ELR (cell line): Measurements from ENCODE around the gene ARL15.

ENCODE experiments used
- DNase-seq: peaks from one replicate; pipeline ENCODE4 v3.0.0-alpha.2; 2015; ENCODE audit warnings: low read depth

The ARL15 gene

DNA sequence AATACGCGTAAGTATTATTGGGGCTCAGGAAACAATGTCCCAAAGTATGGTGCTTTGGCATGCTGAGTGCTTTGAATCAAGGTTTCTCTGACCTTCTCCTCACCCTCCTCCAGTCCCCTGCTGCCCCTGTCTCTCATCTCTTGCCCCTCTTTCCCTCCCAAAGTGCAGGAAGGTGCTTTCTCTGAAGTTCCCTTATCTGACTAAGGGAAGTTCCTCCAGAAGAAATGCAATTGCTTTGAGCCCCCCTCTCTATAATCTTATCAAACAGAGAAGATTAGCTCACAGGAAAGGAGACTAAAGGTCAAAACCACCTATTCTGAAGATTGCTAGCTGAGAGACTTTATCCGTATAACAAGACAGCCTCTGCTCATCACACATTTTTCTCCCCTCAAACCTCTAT, 288.1 kb downstream of the ARL15 start:
- no peak for DNase-seq

DNA sequence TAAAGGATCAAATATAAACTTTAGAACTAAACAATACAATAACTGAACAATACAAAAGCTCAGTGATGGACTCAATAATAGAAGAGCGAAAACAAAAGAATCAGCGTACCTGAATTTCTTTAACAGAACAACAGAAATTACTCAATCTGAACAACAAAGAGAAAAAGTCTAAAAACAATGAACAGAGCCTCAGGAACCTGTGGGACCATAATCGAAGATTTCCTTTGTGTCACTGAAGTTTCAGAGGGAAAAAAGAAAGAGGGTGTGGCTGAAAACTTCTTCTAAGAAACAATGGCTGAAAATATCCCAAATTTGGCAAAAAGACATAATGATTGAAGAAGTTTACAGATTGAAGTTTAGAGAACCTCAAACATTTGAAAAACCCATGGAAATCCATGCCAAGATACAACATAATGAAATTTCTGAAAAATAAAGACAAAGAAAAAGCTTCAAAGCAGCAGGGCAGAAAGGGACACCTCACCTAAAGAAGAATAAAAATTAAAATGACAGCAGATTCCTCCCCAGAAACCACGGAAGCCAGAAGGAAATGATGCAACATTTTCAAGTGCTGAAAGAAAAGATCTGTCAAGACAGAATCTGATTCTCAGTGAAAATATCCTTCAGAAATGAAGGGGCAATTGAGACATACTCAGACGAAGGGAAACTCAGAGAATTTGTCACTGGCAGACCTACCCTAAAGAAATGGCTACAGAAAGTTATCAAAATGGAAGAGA, 288.8 kb downstream of the ARL15 start:
- peak; percentile 55 for DNase-seq

DNA sequence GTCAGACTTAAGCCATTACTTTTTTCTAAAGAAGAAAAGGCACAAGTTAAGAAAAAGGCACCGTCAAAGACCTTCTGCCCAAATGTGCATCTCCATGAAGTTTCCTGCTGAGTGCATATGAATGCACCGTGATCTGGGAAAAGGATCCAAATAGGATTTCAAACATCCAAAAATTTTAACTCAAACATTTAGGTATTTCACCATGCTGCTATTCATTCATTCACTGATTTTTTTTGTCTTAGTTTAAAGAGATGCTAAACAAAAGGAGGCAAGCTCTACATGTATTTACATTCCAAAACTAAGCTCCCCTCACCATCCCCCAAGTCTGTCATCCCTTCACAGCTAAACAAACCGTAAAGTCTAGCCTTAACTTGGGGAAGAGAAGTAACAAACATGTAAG, 291.9 kb downstream of the ARL15 start:
- DNase-seq, result no peak

DNA sequence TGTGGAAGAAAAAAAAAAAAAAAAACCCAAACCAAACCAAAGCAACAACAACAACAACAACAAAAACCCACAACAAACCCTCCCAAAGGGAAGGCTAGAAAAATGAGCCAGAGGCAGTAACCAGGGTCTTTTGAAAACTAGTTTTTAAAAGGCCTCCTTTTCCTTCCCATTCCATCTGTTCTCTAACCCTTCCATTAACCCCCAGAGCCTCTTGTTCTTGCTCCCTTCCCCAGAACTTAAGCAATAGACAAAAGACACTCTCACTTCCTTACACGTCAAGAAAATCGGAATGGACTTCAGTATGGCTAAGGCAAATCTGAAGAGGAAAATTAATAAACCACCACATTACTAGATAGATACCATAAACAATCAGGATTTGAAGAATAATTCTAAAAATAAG, 292.8 kb downstream of the ARL15 start:
- no peak for DNase-seq

DNA sequence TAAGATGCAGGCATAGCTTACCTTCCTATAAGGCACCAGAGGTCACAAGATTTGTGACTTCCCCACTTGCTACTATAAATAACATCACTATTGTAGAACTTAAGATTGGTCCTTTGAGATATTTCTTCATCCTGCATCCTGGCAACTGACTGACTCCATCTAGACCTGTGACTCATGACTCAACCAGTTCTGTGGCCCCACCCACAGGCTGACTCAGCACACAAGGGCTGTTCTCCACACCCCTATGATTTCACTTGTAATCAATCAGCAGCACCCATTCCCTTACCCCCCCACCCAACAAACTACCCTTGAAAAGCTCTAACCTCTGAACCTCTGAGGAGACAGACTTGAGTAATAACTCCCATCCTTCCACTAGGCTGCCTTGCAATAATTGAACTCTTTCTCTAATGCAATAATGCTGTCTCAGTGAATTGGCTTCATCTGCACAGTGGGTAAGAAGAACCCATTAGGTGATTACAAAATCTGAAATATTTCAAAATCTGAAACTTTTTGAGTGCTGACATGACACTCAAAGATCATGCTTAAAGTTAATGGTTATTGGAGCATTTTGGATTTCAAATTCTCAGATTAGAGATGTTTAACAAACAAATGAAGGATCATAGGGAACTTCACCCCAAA, 296.7 kb downstream of the ARL15 start:
- DNase-seq, result peak; percentile 90

DNA sequence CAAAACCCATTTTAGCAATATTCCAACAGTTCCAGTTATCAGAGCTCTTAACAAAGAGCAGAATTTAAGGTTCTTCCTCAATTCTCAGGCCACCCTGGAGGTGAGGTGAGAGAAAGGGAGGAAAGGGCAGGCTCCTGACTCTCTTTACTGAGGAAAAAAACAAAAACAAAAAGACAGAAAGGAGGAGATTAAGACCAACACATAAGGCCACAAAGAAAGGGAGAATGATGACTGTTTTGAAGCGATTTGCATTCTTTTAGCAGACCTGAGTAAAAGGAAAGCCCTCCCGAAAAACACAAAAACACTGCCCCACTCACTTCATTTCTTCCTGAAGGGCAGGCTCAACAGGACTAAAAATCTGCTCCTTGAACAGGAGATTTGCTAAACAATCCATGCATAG, 300.5 kb downstream of the ARL15 start:
- DNase-seq, result no peak

DNA sequence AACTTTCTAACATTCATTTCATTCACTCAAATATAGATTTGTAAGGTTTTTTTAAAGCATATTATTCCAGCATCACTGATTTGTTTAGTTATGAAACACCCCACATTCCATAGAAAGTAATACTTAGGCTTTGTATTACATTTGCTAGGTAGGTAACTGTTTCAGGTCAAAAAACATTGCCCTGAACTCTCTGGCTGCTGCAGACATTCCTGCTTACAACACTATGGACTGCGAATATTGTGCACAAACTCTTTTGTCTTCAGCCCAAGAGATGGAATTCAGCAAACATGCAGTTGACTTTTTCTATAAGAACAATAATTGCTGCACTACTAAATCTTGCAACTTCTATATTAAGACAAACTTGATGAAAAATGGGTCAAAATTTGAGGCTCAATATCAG, 301.0 kb downstream of the ARL15 start:
- no peak for DNase-seq

DNA sequence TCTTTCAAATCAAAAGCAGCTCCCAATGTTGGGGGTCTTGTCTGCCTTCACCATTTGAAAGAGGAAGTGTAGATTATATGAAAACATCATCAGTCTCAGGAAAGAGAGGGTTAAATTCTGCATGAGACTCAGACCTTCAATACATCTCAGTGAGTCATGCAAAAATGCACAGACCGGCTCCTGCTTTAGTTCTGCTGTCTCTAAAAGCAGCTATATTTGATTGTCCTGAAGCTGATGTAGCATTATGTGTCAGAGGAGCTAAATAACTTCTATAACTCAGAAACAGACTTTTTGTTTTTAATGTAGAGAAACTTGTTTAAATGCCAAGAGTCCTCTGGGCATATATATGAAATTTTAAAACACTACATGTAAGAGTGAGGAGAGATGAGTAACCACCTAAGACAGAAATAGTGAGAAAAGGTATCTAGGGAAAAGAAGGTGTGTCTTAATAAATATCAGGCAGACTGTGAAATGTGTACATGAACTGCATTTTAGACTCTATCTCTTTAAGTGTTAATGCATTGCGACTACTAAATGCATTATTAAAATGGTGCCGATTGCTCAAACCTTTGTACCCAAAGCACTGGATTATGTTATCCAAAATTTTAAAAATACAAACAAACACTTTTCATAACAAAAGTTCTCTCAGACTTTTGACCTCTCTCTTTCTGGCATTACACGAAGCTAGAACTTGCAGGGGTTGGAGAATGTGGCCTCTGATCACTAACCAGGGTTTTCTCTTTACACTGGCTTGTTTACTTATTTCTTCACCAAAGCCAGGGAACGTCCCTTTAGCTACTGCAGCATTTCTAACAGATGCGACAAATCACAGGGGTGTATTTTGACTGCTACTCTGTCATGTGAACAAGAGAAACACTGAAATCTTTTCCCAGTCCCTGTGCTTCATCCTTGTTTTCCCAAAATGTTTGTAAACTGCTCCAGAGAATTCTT, 302.3 kb downstream of the ARL15 start:
- DNase-seq, result peak; percentile 66

DNA sequence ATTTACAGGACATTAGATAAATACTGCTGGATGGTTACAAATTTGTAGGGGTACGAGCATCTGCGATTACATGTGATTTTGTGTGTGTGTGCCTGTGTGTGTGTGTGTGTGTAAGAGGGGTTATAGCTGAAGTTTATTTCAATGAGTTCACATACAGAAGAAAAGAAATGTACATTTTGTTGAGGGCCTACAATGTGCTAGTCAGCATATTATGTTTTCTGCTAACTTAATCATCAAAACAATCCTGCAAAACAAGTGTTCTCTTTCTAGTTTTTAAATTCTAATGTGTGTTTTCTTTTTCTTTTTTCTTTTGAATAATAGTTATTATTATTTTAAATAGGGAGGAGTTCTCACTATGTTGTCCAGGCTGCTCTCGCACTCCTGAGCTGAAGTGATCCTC, 305.7 kb downstream of the ARL15 start:
- no peak for DNase-seq

DNA sequence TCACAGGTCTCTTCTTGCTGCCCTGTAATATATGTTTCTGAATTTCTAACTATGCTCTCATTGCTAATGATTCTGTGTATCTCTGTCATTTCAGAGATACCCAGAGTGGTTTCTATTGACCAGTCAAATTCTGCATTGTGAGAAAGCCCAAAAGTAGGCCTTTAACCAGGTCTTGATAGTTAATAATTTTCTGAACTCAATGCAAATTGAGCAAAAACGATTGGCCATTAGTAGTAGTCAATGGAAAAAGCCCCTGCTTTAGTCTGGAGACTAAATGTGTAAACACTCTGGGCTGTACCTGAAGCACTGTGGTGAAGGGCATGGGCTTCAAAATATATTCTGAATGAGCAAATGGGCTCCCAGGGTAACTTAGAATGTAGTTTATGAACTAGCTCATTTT, 307.6 kb downstream of the ARL15 start:
- no peak for DNase-seq

DNA sequence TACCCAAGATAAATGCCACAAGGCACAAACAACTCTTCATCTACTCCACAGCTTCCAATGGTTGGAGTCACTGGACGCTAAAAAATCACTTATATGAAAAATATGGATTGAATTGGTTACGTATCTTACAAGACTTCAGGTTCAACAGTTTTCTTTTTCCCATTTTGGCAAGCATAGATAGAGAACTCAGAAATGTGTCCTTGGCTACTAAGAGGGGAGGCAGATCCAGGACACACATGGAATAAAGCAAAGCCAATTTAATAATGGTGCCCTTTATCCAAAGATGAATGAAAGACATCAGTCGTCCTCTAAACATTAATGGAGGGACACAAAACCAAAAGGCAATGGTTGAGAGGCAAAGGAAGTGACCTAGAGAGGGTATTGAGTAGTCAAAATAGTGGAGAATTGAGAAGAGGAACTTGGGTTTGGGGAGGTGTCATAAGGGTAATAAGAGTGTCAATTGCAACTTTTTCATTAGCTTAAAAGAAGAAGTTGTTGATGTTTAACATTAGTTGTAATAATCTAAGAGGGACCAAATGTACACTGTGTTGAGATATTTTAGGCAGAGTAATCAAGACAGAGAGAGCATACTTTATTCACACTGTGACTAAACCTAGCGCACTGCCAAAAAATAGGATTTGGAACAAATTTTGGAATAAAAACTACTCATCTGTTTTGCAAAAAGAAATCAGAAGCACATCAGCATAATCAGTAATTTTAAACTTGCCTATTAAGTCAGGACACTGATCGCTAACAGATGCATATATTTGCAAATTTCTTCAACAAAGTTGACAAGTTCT, 308.2 kb downstream of the ARL15 start:
- no peak for DNase-seq

DNA sequence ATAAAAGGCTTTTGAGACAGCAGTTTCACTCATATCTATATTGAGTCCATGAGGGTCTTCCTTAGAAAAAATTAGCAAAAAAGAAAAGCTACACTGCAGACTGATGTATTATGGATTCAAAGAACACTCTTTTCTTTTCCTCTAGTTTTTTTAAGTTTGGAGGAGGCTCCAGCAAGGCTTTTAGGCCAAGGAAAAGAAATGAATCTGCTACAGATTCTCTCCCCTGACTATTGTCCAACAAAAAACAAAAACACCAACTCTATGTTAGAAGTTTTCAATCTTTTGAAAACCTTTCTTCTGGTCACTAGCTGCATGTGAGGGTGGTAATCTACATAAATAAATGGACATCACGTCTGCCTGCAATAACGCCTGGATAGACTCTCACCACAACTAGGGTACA, 310.4 kb downstream of the ARL15 start:
- DNase-seq, result no peak

DNA sequence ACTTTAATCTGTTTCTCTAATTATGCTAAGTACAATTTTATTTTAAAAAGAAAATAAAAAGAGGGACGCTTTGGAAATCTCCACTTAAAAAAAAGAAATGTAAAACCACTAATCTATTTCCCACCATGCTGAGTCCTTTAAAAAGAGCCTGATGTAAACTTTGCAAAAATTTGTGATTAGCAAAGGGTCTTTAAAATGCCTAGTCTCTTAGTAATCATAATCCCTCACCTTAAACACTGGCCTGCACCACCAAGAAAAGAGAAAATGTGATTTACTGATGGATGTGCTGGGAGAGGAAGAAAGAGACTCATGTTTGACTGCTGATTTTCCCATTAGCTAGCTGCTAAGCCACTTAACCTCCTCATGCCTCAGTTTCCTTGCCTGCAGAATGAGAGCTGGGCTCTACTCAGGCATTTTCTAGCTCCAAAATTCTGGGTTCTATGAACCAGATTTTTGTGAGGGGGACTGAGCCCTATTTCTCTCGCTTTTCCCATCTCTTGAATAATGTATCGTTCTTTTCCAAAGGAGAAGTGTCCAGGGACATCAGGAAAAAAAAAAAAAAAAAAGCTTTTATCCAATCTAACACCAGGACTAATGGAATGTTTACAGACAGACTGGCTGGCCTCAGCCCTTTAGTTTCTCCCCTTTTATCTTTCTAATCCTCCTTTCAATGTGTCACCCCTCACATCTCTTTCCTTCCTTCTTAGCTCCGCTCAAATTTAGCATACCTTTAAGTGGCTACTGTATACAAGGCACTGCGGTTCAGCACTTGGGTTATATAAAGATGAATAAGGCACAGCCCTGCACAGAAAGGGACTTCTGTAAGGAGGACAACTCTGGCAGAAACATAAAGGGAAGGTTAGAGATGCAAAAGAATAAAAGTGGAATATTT, 312.4 kb downstream of the ARL15 start:
- DNase-seq, result no peak

DNA sequence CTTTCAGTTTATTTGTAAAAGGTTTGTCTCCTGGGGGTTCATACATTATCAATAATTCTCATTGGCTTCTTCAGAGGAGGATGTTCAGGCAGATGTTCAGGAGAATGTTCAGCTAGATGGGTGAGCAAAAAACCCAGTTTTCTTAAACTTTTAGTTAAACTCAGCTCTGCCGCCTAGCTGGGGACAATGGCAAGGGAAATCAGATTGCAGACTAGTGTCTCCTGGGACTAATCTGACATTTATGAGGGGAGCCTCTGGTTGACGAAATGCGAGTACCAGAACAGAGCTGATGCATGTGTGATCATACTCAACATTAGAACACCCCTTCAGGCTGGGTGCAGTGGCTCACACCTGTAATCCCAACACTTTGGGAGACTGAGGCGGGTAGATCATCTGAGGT, 314.4 kb downstream of the ARL15 start:
- no peak for DNase-seq

DNA sequence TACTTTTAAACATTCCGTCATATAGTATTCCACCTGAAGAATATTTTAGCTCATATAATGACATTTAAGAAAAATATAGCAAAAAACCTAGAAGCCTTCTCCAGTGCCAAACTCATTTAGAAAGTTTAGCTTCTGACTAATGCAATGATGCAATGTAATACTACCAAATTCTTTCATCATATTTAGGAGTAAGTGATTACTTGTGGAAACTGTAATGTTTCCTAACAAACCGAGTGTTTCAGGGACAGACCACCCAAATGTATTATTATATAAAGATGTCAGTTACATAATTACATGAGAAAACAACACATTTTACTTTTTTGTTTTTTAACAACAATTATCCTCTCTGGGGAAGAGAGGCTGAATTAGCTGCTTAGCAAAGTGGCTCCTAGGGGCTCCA, 316.2 kb downstream of the ARL15 start:
- peak; percentile 64 for DNase-seq

DNA sequence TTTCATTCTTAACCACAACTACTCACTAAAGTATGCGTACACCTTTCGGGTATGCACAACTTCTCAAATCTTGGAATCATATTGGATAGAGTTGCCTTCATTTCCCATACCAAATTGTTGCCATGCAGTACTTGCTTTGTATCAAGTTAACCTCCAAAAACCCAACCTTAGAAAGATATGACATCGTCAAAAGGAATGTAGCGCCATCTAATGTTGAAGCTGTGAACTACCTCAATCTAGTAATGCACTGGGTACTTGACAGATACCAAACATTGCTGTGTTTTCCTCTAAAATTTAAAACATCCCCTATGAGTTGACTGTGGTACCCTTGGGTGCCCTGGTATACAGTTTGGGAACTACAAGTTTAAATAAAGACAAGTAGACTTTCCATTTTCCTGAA, 318.4 kb downstream of the ARL15 start:
- DNase-seq, result peak; percentile 29

DNA sequence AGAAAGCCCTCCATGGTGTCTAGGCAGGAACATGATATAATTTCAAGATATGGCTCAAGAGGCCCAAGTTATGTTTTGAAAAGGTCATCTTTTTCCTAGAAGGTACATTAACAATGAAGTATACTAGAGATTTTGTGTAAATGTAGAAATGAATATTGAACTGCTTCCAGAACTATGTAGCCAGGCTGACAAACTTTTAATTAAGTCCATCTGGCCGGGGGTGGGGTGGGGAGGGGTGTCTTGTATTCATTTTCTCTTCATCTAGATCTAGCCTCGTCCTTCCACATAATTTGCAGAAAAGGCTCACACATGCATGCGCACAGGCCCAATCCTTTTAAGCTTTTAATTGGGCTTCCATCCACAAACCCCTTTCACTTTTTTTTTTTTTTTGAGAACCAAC, 323.3 kb downstream of the ARL15 start:
- no peak for DNase-seq

DNA sequence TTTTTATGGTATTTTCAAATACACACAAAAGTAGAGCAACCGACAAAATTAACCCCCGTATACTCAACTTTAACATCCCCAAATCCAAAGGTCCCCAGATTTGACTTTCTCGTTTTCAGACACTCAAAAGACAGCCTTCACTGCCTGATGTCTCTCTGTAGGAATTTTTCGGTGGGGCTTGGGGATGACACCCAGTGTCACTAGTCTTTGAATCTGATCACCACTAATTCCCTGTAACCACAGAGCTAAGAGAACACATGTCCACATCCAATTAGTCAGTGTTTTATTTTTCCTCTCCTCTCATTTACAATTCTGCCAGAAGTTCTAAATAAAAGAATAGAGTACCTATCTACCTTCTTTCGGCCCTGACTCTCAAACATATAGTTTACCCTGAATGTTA, 324.6 kb downstream of the ARL15 start:
- no peak for DNase-seq

DNA sequence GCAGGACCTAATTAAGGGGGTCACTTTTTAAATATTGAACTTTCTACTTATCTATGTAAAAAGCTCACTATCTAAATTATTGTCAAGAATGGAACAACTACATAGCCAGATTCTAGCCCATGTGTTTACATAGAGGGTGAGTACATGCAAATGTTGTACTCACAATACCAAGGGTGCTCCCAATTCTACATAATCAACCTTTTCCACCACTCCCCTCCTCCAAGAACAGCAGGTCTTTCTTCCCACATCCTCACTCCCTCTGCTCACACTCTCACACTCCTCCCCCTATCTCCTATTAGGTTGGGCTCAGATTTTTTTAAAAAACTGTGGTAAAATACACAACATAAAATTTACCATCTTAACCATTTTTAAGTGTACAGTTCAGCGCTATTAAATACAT, 325.4 kb downstream of the ARL15 start:
- DNase-seq, result no peak

DNA sequence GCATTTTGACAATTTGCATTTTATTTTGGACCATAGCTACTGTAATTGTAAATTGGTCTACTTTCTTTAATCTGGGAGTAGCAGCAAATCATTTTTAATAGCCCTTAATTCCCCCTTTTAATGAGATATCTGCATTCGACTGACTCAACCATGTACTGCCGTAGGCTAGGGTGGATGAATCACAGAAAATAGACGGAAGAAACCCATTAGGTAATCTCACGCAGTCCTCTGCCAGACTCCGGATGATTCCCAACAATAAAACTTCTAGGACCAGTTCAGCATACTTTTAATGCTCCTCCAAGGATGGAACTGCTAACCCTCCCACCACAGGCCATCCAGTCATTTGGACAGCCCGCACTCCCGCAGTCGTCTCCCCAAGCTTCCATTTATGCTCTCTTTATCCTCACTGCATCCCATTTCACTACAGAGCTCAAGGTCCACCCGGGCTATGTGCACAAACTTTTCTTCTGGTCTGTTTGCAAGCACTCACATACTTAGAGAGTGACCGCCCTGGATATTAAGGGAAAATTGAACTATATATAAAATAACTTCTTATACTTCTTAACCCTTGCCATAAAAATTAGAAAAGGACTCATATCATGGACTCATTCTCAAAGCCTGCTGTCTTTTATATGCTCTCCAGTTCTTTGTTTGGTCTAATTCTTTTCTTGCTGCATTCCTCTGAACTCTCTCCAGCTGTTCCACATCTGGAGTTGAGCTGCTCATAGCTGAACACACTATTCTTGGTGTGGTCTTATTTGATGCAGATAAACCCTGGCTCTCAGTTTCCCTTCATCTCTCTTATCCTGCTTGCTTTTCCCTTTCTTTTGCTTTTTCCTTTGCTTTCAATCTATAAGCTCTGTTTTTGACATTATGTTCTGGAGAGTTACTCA, 326.6 kb downstream of the ARL15 start:
- peak; percentile 84 for DNase-seq
